SJCRH30 (cell line): ENCODE data around the gene RHOBTB1. TPM values are rescaled to one million over a fixed set of nuclear protein-coding genes. Genes with fewer than 3 reads are reported as not detected.

ENCODE experiments used
- DNase-seq, 2 experiments: peaks; one replicate each; pipeline ENCODE4 v3.0.0-alpha.2; 2015 to 2020
- H3K27ac ChIP-seq: fragments of 250-450 bp; sonication (Bioruptor Pico); 2 replicates; pipeline ENCODE4 v1.5.1; 2020; ENCODE audit warnings: mild to moderate bottlenecking, moderate library complexity
- H3K27me3 ChIP-seq: fragments of 250-450 bp; sonication (Bioruptor Pico); 2 replicates; pipeline ENCODE4 v1.5.1; 2020; ENCODE audit warnings: mild to moderate bottlenecking, moderate library complexity
- H3K36me3 ChIP-seq: fragments of 250-450 bp; sonication (Bioruptor Pico); 2 replicates; pipeline ENCODE4 v1.5.1; 2020; ENCODE audit warnings: mild to moderate bottlenecking, moderate library complexity
- H3K4me1 ChIP-seq: fragments of 250-450 bp; sonication (Bioruptor Pico); 2 replicates; pipeline ENCODE4 v1.5.1; 2020; ENCODE audit warnings: mild to moderate bottlenecking, moderate library complexity
- H3K4me3 ChIP-seq: fragments of 250-450 bp; sonication (Bioruptor Pico); 2 replicates; pipeline ENCODE4 v1.5.1; 2020; ENCODE audit warnings: mild to moderate bottlenecking, moderate library complexity
- H3K9me3 ChIP-seq: fragments of 250-450 bp; sonication (Bioruptor Pico); replicated peaks from 2 replicates; pipeline ENCODE4 v1.5.1; 2020; ENCODE audit warnings: mild to moderate bottlenecking, moderate library complexity
- total RNA-seq: library from RNA; depleted of rRNA; stranded (reverse); fragments of >200 nt; shearing (Covaris generic); gene quantifications from 2 replicates; pipeline ENCODE4 v1.2.3, GENCODE V29; 2014; rRNA removed

RHOBTB1 gene
- total RNA-seq, 1 experiment from 2014 or later = 23.6 TPM

GRCh38 chr10:60828489-60828852 is 115.5 kb downstream of the RHOBTB1 start:
- H3K9me3 ChIP-seq = no peaks in the 10 kb centered on the region
- H3K4me1 ChIP-seq = peaks cover 18% of the 10 kb centered on the region
- peak overlapping the region; percentile 36 for H3K27ac ChIP-seq
- no peak overlapping the region for H3K4me3 ChIP-seq
- H3K36me3 ChIP-seq = no peaks in the 10 kb centered on the region
- no peak for DNase-seq
- H3K27me3 ChIP-seq = no peaks in the 10 kb centered on the region

GRCh38 chr10:60827791-60828488 is 116.0 kb downstream of the RHOBTB1 start:
- peak in 1 of 2 experiments; percentile 19 for DNase-seq
- H3K36me3 ChIP-seq = no peaks in the 10 kb centered on the region
- H3K9me3 ChIP-seq = no peaks in the 10 kb centered on the region
- no peak overlapping the region for H3K4me3 ChIP-seq
- H3K27me3 ChIP-seq = no peaks in the 10 kb centered on the region
- H3K4me1 ChIP-seq = peaks cover 20% of the 10 kb centered on the region
- peak overlapping the region; percentile 36 for H3K27ac ChIP-seq

- DNase-seq = no peak
These were observed 118.5 kb downstream of the RHOBTB1 start for GRCh38 chr10:60825520-60825919.

GRCh38 chr10:60823324-60823723 is 120.7 kb downstream of the RHOBTB1 start:
- H3K4me3 ChIP-seq = no peak overlapping the region
- no peaks in the 10 kb centered on the region for H3K36me3 ChIP-seq
- DNase-seq = no peak
- H3K27me3 ChIP-seq = no peaks in the 10 kb centered on the region
- no peak overlapping the region for H3K27ac ChIP-seq
- H3K4me1 ChIP-seq = peaks cover 44% of the 10 kb centered on the region
- no peaks in the 10 kb centered on the region for H3K9me3 ChIP-seq

More at GRCh38 chr10:60825520-60825919, 118.5 kb downstream of the RHOBTB1 start:
- Histone ChIP-seq H3K4me1 (peaks cover 41% of the 10 kb centered on the region), H3K4me3 (no peak overlapping the region), H3K27ac (no peak overlapping the region), H3K27me3 (no peaks in the 10 kb centered on the region), H3K36me3 (no peaks in the 10 kb centered on the region), H3K9me3 (no peaks in the 10 kb centered on the region)

- H3K27ac ChIP-seq = no peak overlapping the region
- H3K9me3 ChIP-seq = no peaks in the 10 kb centered on the region
- no peaks in the 10 kb centered on the region for H3K36me3 ChIP-seq
- no peaks in the 10 kb centered on the region for H3K27me3 ChIP-seq
- DNase-seq = no peak
- H3K4me1 ChIP-seq = peaks cover 38% of the 10 kb centered on the region
- H3K4me3 ChIP-seq = no peak overlapping the region
These were observed 121.2 kb downstream of the RHOBTB1 start for GRCh38 chr10:60822809-60823208.

GRCh38 chr10:60821656-60822055 is 122.3 kb downstream of the RHOBTB1 start:
- DNase-seq = peak in 1 of 2 experiments; percentile 29
- H3K9me3 ChIP-seq = no peaks in the 10 kb centered on the region
- no peaks in the 10 kb centered on the region for H3K36me3 ChIP-seq
- no peaks in the 10 kb centered on the region for H3K27me3 ChIP-seq
- H3K27ac ChIP-seq = peak overlapping the region; percentile 73
- H3K4me3 ChIP-seq = no peak overlapping the region
- H3K4me1 ChIP-seq = peaks cover 43% of the 10 kb centered on the region

- Histone ChIP-seq H3K9me3 (no peaks in the 10 kb centered on the region), H3K27ac (peak overlapping the region; percentile 73), H3K27me3 (no peaks in the 10 kb centered on the region), H3K36me3 (no peaks in the 10 kb centered on the region), H3K4me3 (no peak overlapping the region), H3K4me1 (peaks cover 43% of the 10 kb centered on the region)
- DNase-seq = peak; percentile 74 to 83
These were observed 123.8 kb downstream of the RHOBTB1 start for GRCh38 chr10:60820093-60820754.

Other genes with a start within 250 kb of the RHOBTB1 start
- gene CDK1, start 165.7 kb downstream of the RHOBTB1 start, total RNA-seq = 178 and 209 TPM in 2 replicates